Fibroblast of gingiva (primary cell): ENCODE measurements around the gene F12.
"Not testable (repeated sequence)": the region's sequence is repeated elsewhere in the genome, so short reads cannot be mapped to it uniquely, and the experiment has no call there.

Experiments used
- DNase-seq: peaks from one replicate; pipeline ENCODE4 v3.0.0-alpha.2; 2011; ENCODE audit warnings: low read depth

The F12 gene

DNA sequence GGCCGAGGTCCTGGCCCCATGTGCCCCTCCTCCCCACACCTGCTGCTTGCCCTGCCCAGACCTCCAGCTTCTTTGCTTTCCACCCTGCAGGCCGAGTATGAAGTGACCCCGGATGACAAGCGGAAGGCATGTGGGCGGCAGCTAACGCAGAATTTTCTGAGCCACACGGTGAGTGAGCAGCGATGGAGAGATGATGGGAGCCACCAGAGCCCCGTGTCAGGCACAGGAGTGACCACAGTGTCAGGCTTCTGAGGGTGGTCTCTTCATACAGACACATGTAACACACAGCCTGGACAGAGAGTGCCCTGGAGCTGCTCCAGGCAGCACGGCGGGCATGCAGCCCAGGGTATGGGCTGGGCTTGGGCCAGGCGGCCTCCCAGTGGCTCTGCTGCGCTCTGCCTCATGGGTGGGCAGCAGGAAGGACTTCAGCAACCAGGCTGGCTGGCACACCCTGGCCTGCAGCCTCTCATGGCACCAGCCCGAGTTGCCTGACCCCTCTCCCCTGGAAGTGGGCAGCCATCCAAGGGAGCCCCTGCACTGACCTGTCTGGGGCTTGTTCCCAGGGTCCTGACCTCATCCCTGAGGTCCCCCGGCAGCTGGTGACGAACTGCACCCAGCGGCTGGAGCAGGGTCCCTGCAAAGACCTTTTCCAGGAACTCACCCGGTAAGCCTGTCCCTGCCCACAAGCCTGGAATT lies 22.9 kb upstream of the F12 start:
- DNase-seq = no peak

DNA sequence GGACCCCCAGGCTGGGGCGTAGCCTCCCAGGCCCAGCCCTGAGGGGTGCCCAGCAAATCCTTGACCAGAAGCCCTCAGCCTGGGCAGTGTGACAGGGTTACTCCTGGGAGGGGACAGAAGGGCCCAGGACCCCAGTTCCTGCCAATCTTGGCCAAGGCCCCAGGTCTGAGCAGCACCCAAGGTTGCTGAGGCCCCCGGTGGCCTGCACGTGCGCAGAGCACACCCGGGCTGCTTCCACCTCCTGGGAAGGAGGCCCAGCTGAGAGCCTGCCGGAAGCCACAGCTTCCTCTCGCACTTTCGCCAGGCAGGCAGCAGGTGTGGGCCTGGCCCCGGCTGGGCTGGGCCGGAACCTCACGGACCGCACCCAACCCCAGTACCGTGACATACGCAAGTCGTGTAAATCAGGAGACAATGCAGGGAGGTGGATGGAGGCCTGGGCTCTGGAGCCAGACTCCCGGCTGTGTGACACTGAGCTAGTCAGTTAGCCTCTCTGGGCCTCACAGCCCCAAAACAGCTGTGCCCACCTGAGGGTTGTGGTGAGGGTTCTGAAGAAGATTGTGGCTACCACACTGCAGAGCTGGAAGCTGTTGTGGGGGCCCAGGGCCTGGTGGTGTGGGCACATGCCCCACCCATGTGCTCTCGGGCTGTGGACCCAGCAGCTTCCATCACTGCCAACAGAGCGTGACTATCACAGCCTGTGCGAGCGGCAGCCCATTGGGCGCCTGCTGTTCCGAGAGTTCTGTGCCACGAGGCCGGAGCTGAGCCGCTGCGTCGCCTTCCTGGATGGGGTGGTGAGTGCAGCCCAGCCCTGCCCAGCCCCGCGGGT lies 22.2 kb upstream of the F12 start:
- DNase-seq = no peak

DNA sequence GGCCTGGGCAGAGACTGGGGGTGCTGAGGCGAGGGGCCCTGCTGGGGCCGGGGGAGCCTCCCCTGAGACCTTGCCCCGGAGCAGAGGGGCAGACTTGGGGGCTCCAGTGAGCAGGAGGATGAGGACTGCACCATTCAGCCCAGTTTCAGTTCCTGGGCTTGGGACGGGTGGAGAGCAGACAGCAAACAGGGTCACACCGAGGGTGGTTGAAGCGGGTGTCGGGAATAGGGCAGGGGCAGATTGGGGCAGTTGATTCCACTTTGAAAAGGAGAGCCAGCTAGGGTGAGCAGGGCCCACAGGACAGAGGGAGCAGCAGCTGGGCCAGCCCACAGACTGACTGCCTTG lies 21.6 kb upstream of the F12 start:
- DNase-seq = no peak

DNA sequence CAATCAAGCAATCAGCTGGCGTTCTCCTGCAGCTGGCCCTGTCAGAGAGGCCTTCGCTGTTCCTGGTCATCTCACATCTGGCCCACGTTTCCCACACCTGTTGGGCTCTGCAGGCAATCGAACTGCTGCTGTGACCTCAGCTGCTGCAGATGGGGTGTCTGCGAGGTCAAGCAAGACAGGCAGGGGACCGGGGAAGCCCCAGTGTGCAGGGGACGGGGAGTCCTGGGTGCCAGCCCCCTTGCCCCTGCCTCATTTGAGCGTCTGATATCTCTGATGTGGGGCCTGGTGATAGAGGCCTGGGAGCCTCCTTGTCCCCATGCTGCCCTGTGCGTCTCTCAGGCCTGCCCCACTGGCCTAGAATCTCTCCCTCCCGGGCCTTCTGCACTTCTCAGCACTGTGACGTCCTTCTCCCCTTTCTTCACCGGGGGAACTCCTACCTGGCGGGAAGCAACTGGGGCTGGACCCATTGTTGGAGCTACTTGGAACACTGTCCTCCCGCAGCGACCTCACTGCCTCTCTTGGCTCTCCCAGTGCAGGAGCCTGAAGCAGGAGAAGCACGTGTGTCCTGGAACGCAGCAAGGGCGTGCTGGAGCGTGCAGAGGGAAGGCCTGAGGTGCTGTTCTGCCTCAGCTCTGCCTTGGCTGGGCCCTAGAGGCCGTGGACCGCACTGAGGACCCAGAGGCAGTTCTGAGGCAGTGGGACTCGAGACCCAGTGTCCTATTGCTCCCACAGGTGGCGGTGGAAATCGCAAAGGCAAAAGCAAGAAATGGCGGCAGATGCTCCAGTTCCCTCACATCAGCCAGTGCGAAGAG lies 21.0 kb upstream of the F12 start:
- no peak for DNase-seq

DNA sequence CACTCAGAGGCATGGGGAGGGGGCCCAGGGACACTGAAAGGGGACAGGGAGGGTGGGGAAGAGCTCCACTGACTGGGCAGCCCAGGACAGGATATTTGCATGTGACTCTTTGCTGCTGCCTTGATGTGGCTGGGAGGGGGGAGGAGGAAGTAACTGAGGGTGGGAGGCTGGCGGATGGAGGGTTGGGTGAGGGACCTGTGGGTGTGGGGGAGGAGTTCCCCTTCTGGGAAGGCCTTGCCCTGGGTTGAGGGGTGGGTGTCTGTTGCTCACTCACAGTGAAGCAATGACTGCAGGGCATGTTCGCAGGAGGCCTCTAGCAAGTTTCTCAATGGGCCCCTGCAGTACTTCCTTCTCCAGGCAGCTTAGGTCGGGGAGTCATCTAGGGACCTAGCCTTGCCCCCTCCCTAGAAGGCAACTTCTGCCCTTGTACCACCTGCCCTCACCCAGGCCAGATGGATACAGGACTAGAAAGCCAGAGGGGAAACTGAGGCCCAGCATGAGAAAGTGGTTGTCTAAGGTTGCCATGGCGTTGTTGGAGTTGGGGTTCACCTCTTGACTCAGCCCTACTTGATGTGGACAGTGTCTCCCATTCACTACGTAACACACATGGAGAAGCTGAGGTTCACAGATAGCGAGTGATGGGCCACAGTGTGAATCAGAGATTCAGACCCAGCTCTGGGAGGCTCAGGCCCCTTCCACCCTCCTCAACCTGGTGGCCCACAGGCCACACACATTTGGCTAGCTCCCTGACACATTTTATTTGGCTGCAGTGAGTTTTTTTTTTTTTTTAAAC lies 20.1 kb upstream of the F12 start:
- DNase-seq = no peak

DNA sequence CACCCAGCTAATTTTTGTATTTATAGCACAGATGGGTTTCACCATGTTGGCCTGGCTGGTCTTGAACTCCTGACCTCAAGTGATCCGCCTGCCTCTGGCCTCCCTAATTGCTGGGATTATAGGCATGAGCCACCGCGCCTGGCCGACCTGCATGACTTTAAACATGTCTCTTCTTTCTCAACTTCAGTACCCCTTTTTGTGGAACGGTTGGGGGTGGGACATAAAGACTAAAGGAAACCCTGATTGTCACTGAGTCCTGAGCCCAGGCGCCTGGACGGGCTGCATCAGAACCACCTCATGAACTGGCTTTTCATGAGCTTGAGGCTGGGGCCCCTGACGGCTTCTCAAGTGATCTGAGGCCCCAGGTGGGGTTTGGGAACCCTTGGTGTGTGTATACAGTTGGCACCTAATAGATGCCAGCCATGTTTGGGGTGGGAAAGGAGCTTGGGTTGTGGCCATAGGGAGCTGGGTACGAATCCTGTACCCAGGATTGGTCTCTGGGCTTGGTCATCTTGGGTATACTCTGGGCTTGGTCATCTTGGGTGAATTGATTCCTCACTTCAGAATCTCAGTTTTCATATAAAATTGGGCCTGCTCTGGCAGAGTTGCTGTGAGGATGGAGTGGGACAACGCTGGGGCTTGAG lies 19.3 kb upstream of the F12 start:
- DNase-seq = no peak

DNA sequence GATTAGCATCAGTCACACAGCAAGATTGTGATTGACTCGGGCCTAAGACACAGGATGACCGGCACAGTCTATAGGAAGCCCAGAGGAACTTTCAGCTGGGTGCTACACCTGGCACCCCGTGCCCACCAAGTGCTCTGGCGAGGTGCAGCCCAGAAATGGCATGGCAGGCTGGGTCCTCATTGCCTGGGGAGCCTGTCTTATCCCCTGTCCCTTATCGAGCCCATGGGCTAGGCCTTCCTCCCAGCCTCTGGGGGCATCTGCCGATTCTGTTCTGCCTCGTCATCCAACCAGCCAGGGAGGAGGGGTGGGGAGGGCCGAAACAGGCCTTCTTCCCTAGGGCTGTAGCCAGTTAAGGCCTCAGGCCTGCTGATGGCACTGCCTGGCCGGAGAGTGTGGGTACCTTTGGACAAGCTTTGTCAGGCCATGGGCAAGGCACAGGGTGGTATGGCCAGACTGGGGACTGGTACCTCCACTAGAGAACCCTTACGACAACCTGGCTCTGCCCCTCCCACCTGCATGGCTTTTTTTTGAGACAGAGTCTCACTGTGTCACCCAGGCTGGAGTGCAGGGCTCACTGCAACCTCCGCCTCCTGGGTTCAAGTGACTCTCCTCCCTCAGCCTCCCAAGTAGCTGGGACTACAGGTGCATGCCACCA lies 18.7 kb upstream of the F12 start:
- no peak for DNase-seq

DNA sequence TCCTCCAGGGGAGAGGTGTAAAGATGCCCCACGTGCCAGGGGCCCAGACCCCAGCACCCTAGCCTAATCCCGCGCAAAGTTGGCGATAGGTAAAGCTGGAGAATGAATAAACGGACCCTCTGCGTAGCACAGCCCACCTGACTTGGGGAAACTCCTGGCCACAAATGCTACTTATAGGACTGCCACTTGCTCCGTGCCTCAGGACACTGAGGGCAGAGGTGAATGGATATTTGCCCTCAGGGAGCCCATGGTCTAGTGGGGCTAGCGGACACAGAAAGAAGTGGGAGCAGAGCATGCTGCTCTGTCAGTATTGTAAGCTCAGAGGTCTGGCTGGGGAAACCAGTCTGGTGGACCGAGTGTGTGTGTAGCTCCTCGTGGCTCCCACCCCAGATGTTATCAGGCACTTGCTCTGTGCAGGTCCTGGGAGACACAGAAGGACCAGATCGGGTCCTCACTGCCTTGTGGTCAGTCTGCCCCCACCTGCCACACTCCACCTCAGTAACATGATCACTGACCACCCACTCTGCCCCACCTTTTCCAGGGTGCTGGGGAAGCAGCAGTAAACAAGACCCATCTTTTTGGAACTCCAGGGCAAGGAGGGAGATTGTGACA lies 18.0 kb upstream of the F12 start:
- no peak for DNase-seq

DNA sequence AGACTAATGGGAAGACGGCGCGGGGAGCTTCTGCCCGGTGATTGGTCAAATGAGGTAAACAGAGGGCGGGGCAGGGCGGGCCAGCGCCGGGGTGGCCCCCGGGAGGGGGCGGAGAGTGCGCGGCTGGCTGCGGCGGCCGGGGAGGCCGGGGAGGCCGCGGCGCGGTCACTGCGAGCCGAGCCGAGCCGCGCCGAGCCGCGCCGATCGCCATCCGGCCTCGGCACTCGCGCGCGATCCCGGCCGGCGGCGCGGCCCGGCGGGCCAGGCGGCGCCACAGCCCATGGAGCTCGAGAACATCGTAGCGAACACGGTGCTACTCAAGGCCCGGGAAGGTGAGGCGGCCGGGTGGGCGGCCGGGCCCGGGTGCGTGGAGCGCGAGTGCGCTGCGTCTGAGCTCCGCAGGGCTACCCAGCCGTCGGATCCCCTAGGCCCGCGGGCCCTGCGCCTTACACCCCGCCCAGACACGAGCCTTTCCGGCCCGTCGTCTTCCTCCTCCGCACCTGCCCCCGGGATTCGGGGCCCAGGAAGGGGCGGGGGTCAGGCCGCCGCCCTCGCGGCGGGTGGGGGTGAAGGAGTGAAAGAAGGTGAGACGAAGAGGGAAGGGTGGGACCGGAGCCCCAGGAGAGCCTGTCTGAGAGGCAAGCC lies 17.3 kb upstream of the F12 start, which contains the start of gene GRK6:
Gene GRK6 (plus strand): TSS at position 111 of the 645 bp plus-strand sequence. CDS start 170 bp downstream, at position 281.
- peak; percentile 18 for DNase-seq

DNA sequence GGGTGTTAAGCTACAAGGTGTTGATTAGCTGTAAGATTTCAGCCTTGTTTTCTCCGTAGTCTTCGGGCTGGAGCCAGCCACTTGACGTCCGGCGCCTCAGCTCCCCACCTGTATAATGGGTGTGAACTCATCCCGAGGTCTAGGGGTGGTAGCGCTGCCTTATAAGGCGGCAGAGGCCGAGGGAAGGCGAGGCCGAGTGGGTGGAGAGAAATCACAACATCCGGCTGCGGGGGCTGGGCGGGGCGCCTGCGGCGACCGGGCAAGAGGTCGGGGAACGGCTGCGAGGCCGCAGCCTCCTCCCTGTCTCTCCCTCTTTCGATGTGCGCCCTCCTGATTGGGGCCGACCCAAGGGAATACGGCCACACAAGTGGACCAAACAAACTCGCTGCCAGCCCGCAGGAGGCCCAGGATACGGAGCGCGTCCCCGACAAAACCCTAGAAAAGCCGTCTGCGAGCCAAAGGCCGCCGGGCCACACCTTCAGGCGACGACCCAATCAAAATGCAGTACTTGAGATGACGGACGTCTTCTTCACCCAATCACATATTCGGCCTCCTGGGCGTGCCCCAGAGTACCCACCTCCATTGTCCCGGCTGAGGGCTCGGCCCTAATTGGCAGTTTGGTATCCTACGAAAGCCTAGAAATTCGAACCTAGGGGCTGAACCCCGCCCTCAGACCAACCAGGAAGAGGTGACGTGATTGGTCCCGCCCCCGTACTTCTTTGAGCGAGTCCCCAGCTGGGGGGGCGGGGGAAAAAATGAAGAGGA lies 16.6 kb upstream of the F12 start:
- peak; percentile 100 for DNase-seq

DNA sequence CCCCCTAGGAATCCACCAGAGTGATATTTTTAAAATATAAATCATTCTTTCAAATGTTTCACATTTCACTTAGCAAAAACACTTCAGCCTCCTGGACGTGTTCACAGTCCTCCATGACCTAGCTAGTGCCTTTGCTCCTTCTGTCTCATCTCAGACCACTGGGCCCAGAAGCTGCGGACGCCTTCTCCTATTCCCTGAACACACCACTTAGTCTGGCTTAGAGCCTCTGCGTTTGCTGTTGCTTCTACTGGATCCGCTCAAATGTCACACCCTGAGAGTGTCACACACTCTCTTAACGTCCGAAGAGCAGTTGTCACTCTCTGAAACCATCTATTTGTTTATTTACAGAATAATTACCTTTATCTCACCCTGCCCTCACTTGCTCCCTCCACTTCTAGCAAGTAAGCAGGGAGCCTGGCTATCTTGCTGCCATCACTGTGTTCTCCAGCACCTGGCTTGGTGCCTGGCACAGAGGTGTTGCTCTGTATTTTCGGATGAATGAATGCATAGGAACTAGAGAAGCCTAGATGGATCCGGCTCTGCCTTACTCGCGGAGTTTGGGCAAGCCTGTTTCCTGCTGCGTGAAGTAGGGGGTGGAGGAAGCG lies 15.9 kb upstream of the F12 start:
- DNase-seq = no peak

DNA sequence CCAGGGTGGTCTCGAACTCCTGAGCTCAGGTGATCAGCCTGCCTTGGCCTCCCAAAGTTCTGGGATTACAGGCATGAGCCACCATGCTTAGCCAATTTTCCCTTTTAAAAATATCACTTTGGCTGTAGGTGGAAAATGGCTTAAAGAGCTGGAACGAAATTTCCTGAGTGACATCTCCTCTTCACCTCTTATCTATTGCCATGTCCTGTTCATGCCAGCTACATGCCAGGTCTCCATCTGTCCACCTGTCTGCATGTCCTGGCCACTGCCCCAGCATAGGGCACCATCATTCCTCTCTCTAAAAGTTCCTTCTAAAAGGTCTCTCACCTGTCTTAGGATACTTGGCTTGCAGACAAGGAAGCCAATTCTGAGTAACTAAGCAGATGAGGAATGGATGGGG lies 14.3 kb upstream of the F12 start:
- no peak for DNase-seq

DNA sequence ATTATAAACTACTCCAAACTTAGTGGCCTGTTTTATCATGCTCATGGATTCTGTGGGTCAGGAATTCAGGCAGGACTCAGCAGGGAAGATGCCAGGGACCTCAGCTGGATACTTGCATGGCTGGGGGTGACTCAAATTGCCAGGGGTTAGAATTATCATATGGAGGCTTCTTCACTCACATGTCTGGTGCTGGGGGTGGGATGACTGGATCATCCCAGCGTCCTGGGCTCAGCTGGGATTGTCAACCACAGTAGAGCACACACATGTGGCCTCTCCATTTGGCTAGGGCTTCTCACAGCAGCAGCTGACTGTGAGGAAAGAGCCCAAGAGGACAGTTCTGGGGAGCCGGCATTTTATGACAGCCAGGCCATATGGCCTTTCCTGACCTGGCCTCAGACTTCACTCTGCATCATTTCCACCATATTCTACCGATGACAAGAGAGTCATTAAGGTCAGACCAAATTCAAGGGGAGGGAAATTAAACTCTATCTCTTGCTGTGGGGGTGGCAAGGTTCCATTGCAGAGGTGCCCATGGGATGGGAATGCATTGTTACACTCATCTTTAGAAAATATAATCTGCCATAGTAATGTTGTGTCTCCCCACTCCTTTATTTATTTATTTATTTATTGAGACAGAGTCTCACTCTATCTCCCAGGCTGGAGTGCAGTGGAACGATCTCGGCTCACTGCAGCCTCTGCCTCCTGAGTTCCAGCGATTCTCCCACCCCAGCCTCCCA lies 11.9 kb upstream of the F12 start:
- DNase-seq = no peak

DNA sequence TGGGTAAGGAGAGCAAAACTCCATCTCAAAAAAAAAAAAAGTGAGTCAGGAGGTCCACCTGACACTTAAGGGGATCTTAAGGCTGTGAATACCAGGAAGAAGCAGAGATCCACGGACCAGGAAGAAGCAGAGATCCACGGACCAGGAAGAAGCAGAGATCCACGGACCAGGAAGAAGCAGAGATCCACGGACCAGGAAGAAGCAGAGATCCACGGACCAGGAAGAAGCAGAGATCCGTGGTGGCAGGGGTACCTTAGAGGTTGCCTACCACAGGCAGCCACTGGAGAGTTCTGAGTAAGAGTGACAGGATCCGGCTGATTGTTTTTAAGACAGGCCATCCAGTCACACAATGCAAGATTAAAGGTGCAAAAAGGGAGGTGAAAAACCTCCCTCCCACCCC lies 11.1 kb upstream of the F12 start:
- not testable (repeated sequence) for DNase-seq

DNA sequence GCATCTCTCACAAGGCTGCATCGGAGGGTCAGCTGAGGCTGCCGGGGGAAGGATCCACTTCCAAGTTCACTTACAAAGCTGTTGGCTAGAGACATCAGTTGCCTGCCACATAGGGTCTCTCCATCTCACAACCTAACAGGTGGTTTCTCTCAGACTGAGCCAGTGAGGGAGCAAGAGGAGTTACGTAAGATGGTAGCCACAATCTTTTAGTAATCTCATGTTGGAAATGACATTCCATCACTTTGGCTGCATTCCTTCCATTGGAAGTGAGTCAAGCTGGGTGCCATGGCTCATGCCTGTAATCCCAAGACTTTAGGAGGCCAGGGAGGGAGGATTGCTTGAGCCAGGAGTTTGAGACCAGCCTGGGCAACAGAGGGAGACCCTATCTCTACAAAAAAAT lies 9.7 kb upstream of the F12 start:
- peak; percentile 39 for DNase-seq

DNA sequence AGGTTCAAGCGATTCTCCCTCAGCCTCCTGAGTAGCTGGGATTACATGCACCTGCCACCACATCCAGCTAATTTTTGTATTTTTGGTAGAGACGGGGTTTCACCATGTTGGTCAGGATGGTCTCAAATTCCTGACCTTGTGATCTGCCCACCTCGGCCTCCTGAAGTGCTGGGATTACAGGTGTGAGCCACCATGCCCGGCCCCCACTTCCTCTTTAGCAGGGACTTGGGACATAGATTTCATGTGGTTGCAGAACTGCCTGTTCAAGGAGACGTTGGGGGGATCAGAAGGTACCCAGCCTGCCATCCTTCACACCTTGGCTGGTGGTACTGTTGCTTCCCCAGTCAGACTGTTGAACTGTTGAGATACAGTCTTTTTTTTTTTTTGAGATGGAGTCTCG lies 7.7 kb upstream of the F12 start:
- not testable (repeated sequence) for DNase-seq

DNA sequence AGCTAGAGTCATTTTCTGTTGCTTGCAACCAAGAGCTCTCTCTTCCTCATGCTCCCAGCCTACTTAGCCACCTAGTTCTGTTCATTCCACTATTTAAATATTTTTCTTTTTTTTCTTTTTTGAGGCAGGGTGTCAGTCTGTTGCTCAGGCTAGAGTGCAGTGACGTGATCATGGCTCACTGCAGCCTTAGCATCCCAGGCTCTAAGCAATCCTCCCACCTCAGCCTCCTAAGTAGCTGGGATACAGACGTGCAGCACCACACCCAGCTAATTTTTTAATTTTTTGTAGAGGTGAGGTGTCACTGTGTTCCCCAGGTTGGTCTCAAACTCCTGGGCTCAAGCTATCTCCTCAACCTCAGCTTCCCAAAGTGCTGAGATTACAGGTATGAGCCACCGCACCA lies 5.1 kb upstream of the F12 start:
- no peak for DNase-seq

DNA sequence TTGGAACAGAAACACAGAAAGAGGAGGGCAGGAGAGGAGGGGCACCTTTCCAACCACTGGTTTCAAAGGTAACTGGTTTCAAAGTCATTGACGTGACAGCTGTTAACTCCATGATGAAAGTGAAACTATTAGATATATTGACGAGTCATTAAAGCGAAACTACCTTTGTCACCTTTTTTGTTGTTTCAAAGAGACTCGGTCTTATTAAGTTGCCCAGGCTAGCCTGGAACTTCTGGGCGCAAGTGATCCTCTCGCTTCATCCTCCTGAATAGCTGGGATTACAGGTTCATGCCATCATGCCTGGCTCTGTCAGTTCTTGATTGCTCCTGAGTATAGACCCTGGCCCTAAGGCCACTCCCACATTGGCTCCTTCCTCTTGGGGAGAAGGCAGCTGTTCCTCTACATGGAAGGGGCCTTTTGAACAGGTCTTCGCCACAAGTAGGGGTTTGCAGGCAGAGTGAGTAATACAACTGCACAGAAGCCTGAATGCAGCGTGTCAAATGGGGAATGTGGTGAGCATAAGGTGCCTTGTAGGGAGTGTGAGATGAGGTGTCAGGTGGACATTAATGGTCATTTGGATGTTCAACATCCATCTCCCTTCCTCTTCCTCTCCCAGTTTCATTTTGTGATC lies 3.4 kb upstream of the F12 start:
- no peak for DNase-seq
